PC-9 (cell line): Measurements from ENCODE around the gene C5. TPM values are rescaled to one million over a fixed set of nuclear protein-coding genes. Genes with fewer than 3 reads are reported as not detected.

ENCODE experiments used
- BruUV-seq: library from RNA; stranded (reverse); fragments of 400-500 nt; replicated peaks from 2 replicates; lab custom pipeline; 2021; lab: Mats Ljungman, UMichigan
- CTCF ChIA-PET: fragments of 300-600 bp; sonication (Branson Sonifier 250); formaldehyde crosslinking; loops from one replicate; lab custom pipeline; 2022; ENCODE audit warnings: antibody characterized with exemption; lab: Charles Lee
- POLR2A ChIA-PET: fragments of 300-600 bp; sonication (Branson Sonifier 250); formaldehyde crosslinking; loops from one replicate; lab custom pipeline; 2022; ENCODE audit warnings: antibody characterized with exemption; ENCODE audit not compliant: unreplicated experiment; lab: Charles Lee
- DNase-seq, 2 experiments: peaks; one replicate each; pipeline versions ENCODE4 v3.0.0 to v3.0.0-alpha.2; 2015 to 2022; ENCODE audit warnings: mixed read lengths in 1 of 2
- H2AFZ ChIP-seq: fragments of 200-600 bp; sonication (generic); 2 replicates; pipeline ENCODE4 v1.8.1; 2017; ENCODE audit warnings: antibody characterized with exemption
- H3F3A ChIP-seq: fragments of 200-600 bp; sonication (generic); 2 replicates; pipeline ENCODE4 v1.8.1; 2017; ENCODE audit warnings: antibody characterized with exemption, mild to moderate bottlenecking, low read depth; ENCODE audit not compliant: insufficient read depth
- H3K27ac ChIP-seq: fragments of 200-600 bp; sonication (generic); 2 replicates; pipeline ENCODE4 v1.6.1; 2016; ENCODE audit warnings: mixed run types
- H3K27me3 ChIP-seq: fragments of 200-600 bp; sonication (generic); 2 replicates; pipeline ENCODE4 v1.6.1; 2016; ENCODE audit warnings: low read depth, mixed run types; ENCODE audit not compliant: insufficient read depth
- H3K36me3 ChIP-seq: fragments of 200-600 bp; sonication (generic); 2 replicates; pipeline ENCODE4 v1.6.1; 2016; ENCODE audit warnings: low read depth, mixed run types
- H3K4me1 ChIP-seq: fragments of 200-600 bp; sonication (generic); replicated peaks from 2 replicates; pipeline ENCODE4 v1.6.1; 2016; ENCODE audit warnings: mixed run types; ENCODE audit not compliant: insufficient read depth
- H3K4me2 ChIP-seq: fragments of 200-600 bp; sonication (generic); 2 replicates; pipeline ENCODE4 v1.6.1; 2017; ENCODE audit warnings: mixed run types
- H3K4me3 ChIP-seq: fragments of 200-600 bp; sonication (generic); 2 replicates; pipeline ENCODE4 v1.6.1; 2016; ENCODE audit warnings: mixed run types
- H3K79me2 ChIP-seq: fragments of 200-600 bp; sonication (generic); 2 replicates; pipeline ENCODE4 v1.6.1; 2017; ENCODE audit warnings: low read depth, mixed run types
- H3K9me2 ChIP-seq: fragments of 200-600 bp; sonication (generic); 2 replicates; pipeline ENCODE4 v1.8.1; 2017; ENCODE audit warnings: mild to moderate bottlenecking; ENCODE audit not compliant: insufficient read depth
- H3K9me3 ChIP-seq: fragments of 200-600 bp; sonication (generic); 2 replicates; pipeline ENCODE4 v1.8.1; 2016; ENCODE audit warnings: low read depth; ENCODE audit not compliant: insufficient read depth
- H4K20me1 ChIP-seq: fragments of 200-600 bp; sonication (generic); 2 replicates; pipeline ENCODE4 v1.8.1; 2017; ENCODE audit not compliant: insufficient read depth
- CTCF ChIP-seq: fragments of 200-600 bp; sonication (generic); conservative IDR thresholded peaks from 2 replicates; pipeline ENCODE4 v1.6.1; 2017; ENCODE audit warnings: mixed run types, antibody characterized with exemption, mild to moderate bottlenecking, moderate library complexity
- EZH2 ChIP-seq: fragments of 200-600 bp; sonication (generic); IDR thresholded peaks from 2 replicates; pipeline ENCODE4 v1.8.0; 2017; ENCODE audit warnings: antibody characterized with exemption, low read depth
- intact Hi-C: fragments of 100-400 bp; cut with micrococcal nuclease; formaldehyde crosslinking; loops from one replicate; pipeline ENCODE4 v1.10.0; 2022; ENCODE audit not compliant: unreplicated experiment
- total RNA-seq: library from RNA; stranded (reverse); gene quantifications from 2 replicates; pipeline ENCODE4 v1.2.3, GENCODE V29; 2021

C5 gene
- total RNA-seq, 1 experiment from 2014 or later, result 11.5 TPM

- Histone ChIP-seq H3K9me3 (no peaks in the 10 kb centered on the region), H3K4me2 (no peak overlapping the region), H3K4me1 (no peaks in the 10 kb centered on the region), H3K27me3 (no peaks in the 10 kb centered on the region), H3K36me3 (no peaks in the 10 kb centered on the region), H3K4me3 (no peak overlapping the region), H3K9me2 (no peaks in the 10 kb centered on the region), H3K79me2 (no peaks in the 10 kb centered on the region), H3K27ac (no peak overlapping the region), H2AFZ (no peak overlapping the region), H3F3A (no peaks in the 10 kb centered on the region), H4K20me1 (no peaks in the 10 kb centered on the region)
- no peak for DNase-seq
- CTCF ChIA-PET, result no interaction called here
- POLR2A ChIA-PET, result no interaction called here
- intact Hi-C loops, result no loop called here
- no TSS peak for BruUV-seq
- TF ChIP-seq CTCF (no peak), EZH2 (no peak)
Measured at GRCh38 chr9:120904061-120904977, 145.8 kb downstream of the C5 start.

GRCh38 chr9:120902569-120903535, 147.2 kb downstream of the C5 start:
- Histone ChIP-seq H3K4me2 (no peak overlapping the region), H3K4me3 (no peak overlapping the region), H3K9me3 (no peaks in the 10 kb centered on the region), H2AFZ (no peak overlapping the region), H3K79me2 (no peaks in the 10 kb centered on the region), H3F3A (no peaks in the 10 kb centered on the region), H4K20me1 (no peaks in the 10 kb centered on the region), H3K36me3 (no peaks in the 10 kb centered on the region), H3K9me2 (no peaks in the 10 kb centered on the region), H3K27ac (no peak overlapping the region), H3K4me1 (no peaks in the 10 kb centered on the region), H3K27me3 (no peaks in the 10 kb centered on the region)
- ChIA-PET CTCF (no interaction called here), POLR2A (no interaction called here)
- TF ChIP-seq EZH2 (no peak), CTCF (no peak)
- intact Hi-C loops, result no loop called here
- no peak for DNase-seq
- BruUV-seq, result no TSS peak

Other genes with a start within 250 kb of the C5 start
- gene PSMD5, start 207.4 kb downstream of the C5 start, total RNA-seq, result 86.4 and 96.2 TPM in 2 replicates
- 66.4 and 72.9 TPM in 2 replicates for gene PHF19, start 173.1 kb downstream of the C5 start, total RNA-seq
- 2.7 and 2.9 TPM in 2 replicates for gene TRAF1, start 123.5 kb downstream of the C5 start, total RNA-seq
- 41.6 and 44.9 TPM in 2 replicates for gene CNTRL, start 24.7 kb upstream of the C5 start, total RNA-seq
- gene RAB14, start 151.6 kb upstream of the C5 start, total RNA-seq, result 58.1 and 82.6 TPM in 2 replicates
- 135 and 207 TPM in 2 replicates for gene GSN, start 217.9 kb upstream of the C5 start, total RNA-seq